OCI-LY3 (cell line): ENCODE results near the gene TAS2R4.

Experiments
- CTCF ChIP-seq: fragments of 200-600, 300-600 bp; sonication (generic); IDR thresholded peaks from 2 replicates; pipeline ENCODE4 v1.5.1; 2014; ENCODE audit warnings: antibody characterized with exemption, low read length, low read depth
- EZH2phosphoT487 ChIP-seq: fragments of 200-600 bp; shearing (Covaris generic); IDR thresholded peaks from 2 replicates; pipeline ENCODE4 v1.6.1; 2018; ENCODE audit warnings: antibody characterized with exemption, mixed run types, low read depth

- no peak for TF ChIP-seq CTCF
- TF ChIP-seq EZH2phosphoT487, result no peak
Observed at GRCh38 chr7:141792526-141792925, 16.1 kb downstream of the TAS2R4 start.
